Activated gamma-delta T cell treated with anti-CD3 and anti-CD28 coated beads, Interleukin-2, amount 50 U/mL, for 16 hours (primary cell): Measurements from ENCODE around the gene PGGT1B.

Experiments used
- DNase-seq: peaks from one replicate; pipeline ENCODE4 v3.0.0-alpha.2; 2020; ENCODE audit warnings: low read depth

The PGGT1B gene

DNA sequence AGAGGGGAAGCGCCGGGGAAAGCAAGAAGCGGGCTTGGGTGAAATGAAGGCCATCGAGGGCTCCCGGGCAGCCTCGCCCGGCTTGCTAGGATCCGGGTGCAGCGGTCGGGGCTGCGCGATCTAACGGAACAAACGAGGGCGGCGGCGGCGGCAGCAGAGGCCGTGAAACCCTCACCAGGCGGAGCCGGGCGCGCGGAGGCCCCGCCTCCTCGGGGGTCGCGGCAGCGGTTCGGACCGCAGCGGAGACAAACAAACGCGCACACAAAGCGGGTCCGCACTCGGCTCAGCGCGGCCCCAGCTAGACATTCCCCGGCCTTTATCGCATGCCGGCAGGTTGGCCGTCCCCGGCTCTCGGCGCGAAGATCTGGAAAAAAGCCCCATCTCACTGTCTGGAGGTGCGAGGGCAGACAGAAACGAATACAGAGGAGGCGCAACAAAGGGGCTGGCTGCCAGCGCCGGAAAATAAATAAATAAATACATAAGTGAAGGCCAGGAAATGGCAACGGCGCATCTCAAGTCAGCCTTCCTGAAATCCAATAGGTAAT lies 82.4 kb downstream of the PGGT1B start:
- DNase-seq: no peak

DNA sequence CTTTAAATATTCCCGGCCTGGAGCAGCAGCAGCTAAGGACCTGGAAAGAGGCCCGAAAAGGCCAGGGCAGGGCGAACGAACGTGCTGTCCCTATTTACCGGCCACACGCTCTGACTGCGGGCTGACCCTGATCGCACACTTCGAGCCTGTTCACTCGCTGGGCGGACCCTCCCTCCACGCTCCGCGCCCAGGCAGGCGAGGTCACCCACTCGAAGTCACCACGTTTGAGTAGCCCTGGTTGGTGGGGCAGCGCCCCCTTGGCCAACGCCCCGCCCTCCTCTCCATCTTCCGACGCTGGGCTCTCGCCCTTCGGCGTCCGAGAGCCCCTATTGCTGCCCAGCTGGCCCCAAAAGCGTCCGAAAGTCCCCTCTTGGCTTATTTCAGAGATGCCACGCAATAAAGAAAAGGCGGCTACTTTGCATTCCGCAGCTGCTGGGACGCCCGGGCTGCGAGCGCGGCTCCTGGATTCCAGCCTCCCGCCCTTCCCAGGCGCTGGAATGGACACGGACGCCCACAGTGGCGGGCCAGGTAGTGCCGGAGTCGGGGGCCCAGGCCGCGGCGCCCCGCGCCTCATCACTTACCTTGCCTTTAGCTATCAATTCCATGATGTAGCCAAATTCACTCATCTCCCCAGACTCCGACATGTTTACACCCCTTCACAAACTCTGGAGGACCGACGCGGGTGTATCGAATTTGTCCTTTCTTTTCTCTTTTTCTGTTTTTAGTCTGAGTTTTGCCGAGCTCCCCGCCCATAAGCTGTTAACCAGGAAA lies 83.1 kb downstream of the PGGT1B start:
- DNase-seq: no peak

DNA sequence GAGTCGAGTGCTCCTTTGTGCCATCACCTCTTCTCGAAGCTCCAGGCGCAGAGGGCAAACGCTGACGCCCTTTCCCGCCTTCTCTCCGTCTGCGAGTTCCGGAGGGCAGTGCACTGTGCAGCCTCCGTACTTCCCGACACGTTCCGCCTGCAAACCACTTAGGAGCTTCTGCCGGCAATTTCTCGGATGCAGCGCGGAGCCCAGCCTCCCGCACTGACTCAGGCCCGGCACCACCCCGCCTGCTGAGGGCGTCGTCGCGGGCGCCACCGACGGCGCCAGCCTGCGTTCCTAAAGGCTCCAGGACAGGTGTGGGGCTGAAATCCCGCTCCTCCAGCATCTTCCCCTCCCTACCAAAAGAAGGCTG lies 83.7 kb downstream of the PGGT1B start:
- no peak for DNase-seq

DNA sequence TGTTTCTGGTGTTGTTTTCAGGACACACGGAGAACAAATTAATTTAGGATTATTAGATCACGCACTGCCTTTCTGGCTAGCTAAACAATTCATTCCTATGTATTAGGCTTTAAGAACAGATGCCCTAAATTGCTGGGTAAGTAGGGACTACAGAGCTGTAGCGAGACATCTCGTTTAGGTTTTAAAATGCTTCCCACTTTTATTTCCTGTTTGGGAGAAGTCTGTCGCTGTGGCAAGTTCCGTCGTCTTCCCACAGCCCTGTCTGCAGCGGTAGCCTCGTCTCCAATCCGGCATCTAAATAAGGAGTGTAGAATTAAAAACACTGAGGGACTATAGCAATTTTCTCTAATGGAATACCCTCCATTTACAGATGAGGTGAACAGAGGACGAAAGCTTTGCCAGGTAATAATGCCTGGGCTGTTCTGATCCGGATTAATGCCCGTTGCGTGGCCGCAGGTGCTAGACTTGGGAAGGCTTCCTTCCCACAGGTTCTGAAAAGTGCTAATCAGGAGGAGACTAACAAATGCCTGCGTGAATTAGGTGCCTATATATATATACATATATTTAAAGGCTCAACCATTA lies 91.7 kb downstream of the PGGT1B start:
- DNase-seq: no peak

DNA sequence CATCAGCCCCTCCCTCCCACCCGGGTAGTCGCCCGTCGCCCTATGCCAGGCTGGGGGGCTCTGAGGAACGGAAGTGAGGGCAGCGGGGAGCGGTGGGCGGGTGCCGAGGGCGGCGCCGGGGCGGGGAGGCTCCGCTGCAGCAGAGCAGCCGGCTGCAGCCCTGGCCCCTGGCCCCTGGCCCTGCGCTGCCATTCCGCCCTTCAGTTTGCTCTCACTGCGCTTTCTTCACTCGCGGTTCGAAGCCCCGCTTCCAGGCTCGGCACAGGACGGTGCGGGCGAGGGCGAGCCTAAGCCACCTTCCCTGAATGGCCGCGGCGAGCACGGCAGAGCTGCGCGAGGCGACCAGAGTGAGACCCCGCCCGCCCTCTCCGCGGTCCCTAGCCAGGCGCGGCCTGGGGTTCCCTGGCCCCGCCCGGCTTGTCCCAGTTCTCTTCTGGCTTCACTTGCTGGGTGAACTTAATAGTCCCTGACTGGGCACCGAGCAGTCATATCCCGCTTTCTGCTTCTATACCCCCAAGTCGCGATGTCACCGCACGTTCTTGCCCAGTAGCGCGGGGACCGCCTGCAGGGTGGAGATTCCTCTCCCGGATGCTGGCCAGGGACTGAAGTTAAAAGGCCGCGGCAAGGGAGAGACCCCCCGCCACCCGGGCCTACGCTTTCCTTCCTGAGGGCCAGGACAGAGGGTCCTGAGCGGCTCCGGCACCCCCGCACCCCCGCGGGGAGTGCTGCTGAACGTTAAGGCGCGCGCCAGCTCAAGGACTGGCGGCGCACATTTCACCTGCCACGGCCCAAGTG lies 92.3 kb downstream of the PGGT1B start:
- DNase-seq: no peak

DNA sequence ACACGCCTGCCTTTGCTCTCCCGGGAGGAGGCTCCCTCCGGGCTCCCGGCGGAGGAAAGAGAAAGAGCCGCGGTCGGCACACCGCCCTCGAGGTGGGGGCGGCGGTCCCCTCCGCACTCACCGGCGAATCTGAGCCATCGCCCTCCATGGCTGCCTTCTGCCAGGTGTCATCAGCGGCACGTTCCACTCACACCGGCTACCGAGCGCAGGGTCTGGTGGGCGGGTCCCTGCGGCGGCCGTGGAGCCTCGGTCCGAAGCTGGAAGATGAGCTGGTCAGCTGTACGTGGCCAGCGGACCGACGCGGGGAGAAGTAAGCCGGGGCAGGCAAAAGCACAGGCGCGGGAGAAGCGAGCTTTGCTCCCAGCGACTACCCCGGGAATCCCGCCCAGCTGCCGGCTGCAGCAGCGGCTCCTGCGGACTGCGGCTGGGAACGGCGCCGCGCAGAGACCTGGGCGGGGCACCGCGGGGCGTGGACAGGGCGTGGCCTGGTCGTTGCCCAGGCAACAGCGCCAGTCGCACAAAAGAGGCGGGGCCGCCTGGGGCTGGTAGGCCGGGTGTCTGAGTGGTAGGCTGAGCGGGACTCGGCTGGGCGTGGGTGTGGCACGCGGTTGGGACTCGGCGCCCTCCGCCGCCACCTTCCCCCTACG lies 93.1 kb downstream of the PGGT1B start, which contains the start of gene TRIM36:
Gene TRIM36 (minus strand): TSS at position 422 of the 647 bp plus-strand sequence. CDS start 274 bp downstream, at position 148.
- DNase-seq: peak; percentile 79

DNA sequence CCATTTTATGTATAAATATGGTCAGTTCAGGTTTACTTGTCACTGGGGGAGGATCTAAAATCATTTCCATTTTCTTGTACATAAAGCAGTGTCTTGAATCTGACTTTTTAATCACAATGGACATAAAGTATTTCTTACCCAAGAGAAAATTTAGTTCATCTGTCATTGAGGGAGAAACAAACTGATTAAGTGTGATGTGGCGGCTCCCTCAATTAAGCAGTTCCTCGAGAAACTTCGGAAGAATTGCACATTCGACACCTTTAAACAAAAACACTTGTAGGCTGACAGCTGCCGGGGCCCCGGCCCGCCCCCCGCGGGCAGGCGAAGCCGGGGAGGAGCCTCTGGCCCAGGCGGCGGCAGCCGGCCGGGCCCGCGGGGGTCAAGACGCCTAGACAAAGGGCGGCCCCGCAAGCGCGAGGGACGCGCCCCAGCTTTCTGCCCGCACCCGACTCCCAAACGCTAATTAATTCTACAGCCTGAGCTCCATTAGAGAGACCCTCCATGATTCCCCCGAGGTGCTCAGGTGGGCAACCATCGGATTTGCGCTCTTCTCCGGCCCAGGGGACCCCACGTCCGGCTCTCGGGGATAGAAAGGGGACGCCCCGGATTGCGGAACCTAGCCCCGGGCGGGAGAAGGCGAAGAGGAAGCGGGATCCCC lies 93.7 kb downstream of the PGGT1B start:
- DNase-seq: no peak

DNA sequence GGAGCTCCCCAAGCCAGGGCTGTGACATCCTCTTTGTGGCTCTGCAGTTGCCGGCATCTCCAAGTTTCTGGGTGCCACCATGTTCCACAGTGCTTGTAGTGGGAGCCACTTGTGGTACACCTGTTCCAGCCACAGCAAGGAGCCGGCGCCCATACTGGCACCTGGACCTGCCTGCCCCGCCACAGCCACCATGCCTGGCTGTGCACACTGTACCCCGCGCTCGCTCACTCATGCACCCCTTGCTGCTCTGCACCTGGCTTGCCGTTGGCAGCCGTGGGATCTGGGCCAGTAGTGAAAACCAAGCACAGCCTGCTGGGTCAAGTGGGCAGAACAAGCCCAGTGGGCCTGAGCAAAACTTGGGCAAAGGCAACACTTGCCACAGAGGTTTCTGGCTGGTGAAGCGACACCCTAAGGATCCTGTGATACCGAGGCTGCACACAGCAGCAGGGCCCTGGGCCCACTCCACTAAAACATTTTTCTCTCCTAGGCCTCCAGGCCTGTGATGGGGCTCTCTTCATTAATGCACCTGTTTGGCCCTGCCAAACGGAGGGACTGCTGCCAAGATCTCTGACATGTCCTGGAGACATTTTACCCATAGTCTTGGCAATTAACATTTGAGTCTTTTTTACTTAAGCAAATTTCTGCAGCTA lies 95.8 kb downstream of the PGGT1B start:
- DNase-seq: no peak

DNA sequence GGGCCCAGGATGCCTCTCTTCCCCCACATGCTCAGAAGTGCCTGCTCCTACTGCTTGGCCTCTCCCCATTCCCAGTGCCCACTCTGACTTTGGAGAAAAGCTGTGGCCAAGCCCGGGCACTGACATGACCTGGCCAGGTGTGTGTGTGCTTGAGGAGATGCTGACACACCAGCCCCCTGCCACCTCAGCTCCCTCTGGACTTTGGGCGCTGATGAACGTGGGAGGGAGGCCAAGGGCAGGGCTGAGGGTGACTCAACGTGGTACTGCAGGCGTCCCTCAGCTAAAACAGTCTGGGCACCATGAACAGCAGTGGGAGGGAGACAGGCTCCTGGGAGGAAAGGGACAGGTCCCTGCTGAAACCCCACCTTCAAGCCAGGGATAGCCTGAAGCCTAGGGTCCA lies 96.9 kb downstream of the PGGT1B start:
- no peak for DNase-seq

DNA sequence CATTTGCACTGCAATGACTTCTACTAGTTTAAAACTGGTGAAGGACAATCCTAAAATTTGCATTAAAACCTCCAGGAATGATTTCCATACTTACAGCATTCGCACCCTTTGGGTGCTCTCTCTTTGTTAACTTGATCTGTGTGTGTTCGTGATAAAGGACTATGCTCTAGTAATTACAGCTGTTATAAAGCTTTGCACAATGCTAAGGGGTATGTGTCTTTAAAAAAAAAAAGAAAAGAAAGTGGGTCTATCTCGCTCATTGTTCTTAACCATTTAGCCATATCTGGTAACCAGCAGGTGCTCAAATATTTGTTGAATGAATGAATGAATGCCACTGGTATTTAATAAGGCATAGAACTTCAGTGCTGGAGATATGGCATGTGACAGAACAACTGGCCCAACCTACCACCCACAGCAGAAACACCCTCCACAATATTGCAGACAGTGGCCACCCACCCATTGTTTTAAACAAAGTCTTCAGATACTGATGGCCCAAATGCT lies 101.7 kb downstream of the PGGT1B start:
- DNase-seq: no peak
